GM19468 (cell line): ENCODE data around the gene TNS2.
"Not testable (repeated sequence)": the region's sequence is repeated elsewhere in the genome, so short reads cannot be mapped to it uniquely, and the experiment has no call there.

ENCODE experiments used
- ATAC-seq: cut with Tn5 transposase; IDR thresholded peaks from one replicate; pipeline ENCODE4 v1.9.1; 2021; ENCODE audit warnings: mild to moderate bottlenecking, moderate library complexity, moderate number of reproducible peaks; ENCODE audit not compliant: unreplicated experiment; ENCODE audit errors: extremely low read depth

TNS2 gene

GRCh38 chr12:53049571-53050318 lies at the start of gene TNS2:
Gene TNS2 (plus strand): TSS chr12:53050065. CDS start chr12:53050186, 121 bp downstream.
- no peak for ATAC-seq

GRCh38 chr12:53004178-53004577 lies 45.7 kb upstream of the TNS2 start:
- ATAC-seq = no peak

GRCh38 chr12:53004582-53004981 lies 45.3 kb upstream of the TNS2 start:
- no peak for ATAC-seq

- no peak for ATAC-seq
Measured at GRCh38 chr12:53005215-53005985, 44.5 kb upstream of the TNS2 start.

GRCh38 chr12:53005986-53006809 lies 43.7 kb upstream of the TNS2 start, which contains the start of gene EIF4B:
Gene EIF4B (plus strand): TSS chr12:53006456. CDS start chr12:53006484, 28 bp downstream.
- ATAC-seq = peak; percentile 89

- ATAC-seq = no peak
Measured at GRCh38 chr12:53006810-53007309, 43.0 kb upstream of the TNS2 start.

- ATAC-seq = no peak
Measured at GRCh38 chr12:53007343-53007742, 42.5 kb upstream of the TNS2 start.

GRCh38 chr12:53008760-53009159 lies 41.1 kb upstream of the TNS2 start:
- not testable (repeated sequence) for ATAC-seq

- no peak for ATAC-seq
Measured at GRCh38 chr12:53010955-53011354, 38.9 kb upstream of the TNS2 start.

GRCh38 chr12:53011889-53012288 lies 38.0 kb upstream of the TNS2 start:
- ATAC-seq = no peak

- ATAC-seq = no peak
Measured at GRCh38 chr12:53012928-53013327, 36.9 kb upstream of the TNS2 start.

- no peak for ATAC-seq
Measured at GRCh38 chr12:53014709-53015108, 35.2 kb upstream of the TNS2 start.

GRCh38 chr12:53025250-53025649 lies 24.6 kb upstream of the TNS2 start:
- no peak for ATAC-seq

GRCh38 chr12:53027014-53027413 lies 22.9 kb upstream of the TNS2 start:
- not testable (repeated sequence) for ATAC-seq

- no peak for ATAC-seq
Measured at GRCh38 chr12:53031616-53032015, 18.2 kb upstream of the TNS2 start.

GRCh38 chr12:53033832-53034231 lies 16.0 kb upstream of the TNS2 start:
- not testable (repeated sequence) for ATAC-seq

GRCh38 chr12:53034459-53034858 lies 15.4 kb upstream of the TNS2 start:
- no peak for ATAC-seq

GRCh38 chr12:53036802-53037201 lies 13.1 kb upstream of the TNS2 start:
- ATAC-seq = no peak

- no peak for ATAC-seq
Measured at GRCh38 chr12:53039851-53040250, 10.0 kb upstream of the TNS2 start.
